H9 (cell line): Measurements from ENCODE around the gene RIMKLA. TPM values are rescaled to one million over a fixed set of nuclear protein-coding genes. Genes with fewer than 3 reads are reported as not detected.

Source experiments
- DNase-seq: peaks from one replicate; pipeline ENCODE4 v3.0.0-alpha.2; 2017
- H2AFZ ChIP-seq: one replicate; pipeline ENCODE4 v1.6.1; 2013; ENCODE audit warnings: mild to moderate bottlenecking, low read length, control low read depth, moderate library complexity
- H2AK5ac ChIP-seq: 2 replicates; pipeline ENCODE4 v1.6.1; 2013; ENCODE audit warnings: low read length, control low read depth, mixed read lengths; ENCODE audit not compliant: insufficient read length
- H2BK120ac ChIP-seq: one replicate; pipeline ENCODE4 v1.6.1; 2013; ENCODE audit warnings: low read depth, mild to moderate bottlenecking, low read length, control low read depth, inconsistent platforms; ENCODE audit not compliant: poor library complexity, severe bottlenecking
- H2BK12ac ChIP-seq: 2 replicates; pipeline ENCODE4 v1.6.1; 2013; ENCODE audit warnings: low read length, control low read depth, mixed read lengths, low read depth; ENCODE audit not compliant: insufficient read length
- H2BK15ac ChIP-seq: 2 replicates; pipeline ENCODE4 v1.6.1; 2013; ENCODE audit warnings: low read depth, low read length, control low read depth
- H2BK20ac ChIP-seq: one replicate; pipeline ENCODE4 v1.6.1; 2013; ENCODE audit warnings: low read depth, mild to moderate bottlenecking, low read length, control low read depth, inconsistent platforms; ENCODE audit not compliant: poor library complexity, severe bottlenecking
- H2BK5ac ChIP-seq: 2 replicates; pipeline ENCODE4 v1.6.1; 2013; ENCODE audit warnings: low read length, control low read depth, mixed read lengths; ENCODE audit not compliant: insufficient read length
- H3K14ac ChIP-seq: 2 replicates; pipeline ENCODE4 v1.6.1; 2013; ENCODE audit warnings: low read length, control low read depth; ENCODE audit not compliant: insufficient read depth
- H3K18ac ChIP-seq: 2 replicates; pipeline ENCODE4 v1.6.1; 2013; ENCODE audit warnings: low read depth, mild to moderate bottlenecking, mixed read lengths, low read length, control low read depth; ENCODE audit not compliant: insufficient read length
- H3K23ac ChIP-seq: 2 replicates; pipeline ENCODE4 v1.6.1; 2013; ENCODE audit warnings: low read length, control low read depth, mixed read lengths, low read depth; ENCODE audit not compliant: insufficient read length
- H3K23me2 ChIP-seq: 2 replicates; pipeline ENCODE4 v1.6.1; 2013; ENCODE audit warnings: low read depth, mild to moderate bottlenecking, mixed read lengths, low read length, control low read depth; ENCODE audit not compliant: insufficient read length, poor library complexity, severe bottlenecking
- H3K27ac ChIP-seq: 2 replicates; pipeline ENCODE4 v1.5.1; 2013; ENCODE audit warnings: low read length, control low read depth, mixed read lengths, low read depth; ENCODE audit not compliant: insufficient read length
- H3K27me3 ChIP-seq: 2 replicates; pipeline ENCODE4 v1.6.1; 2013; ENCODE audit warnings: low read length, control low read depth, inconsistent platforms; ENCODE audit not compliant: insufficient read depth
- H3K4ac ChIP-seq: 2 replicates; pipeline ENCODE4 v1.6.1; 2013; ENCODE audit warnings: low read depth, mild to moderate bottlenecking, control low read depth, inconsistent platforms, low read length, moderate library complexity
- H3K4me1 ChIP-seq: 2 replicates; pipeline ENCODE4 v1.6.1; 2013; ENCODE audit warnings: low read length, control low read depth, inconsistent platforms; ENCODE audit not compliant: insufficient read depth
- H3K4me2 ChIP-seq: 2 replicates; pipeline ENCODE4 v1.6.1; 2013; ENCODE audit warnings: low read length, control low read depth, mixed read lengths; ENCODE audit not compliant: insufficient read length, insufficient read depth
- H3K56ac ChIP-seq: 2 replicates; pipeline ENCODE4 v1.6.1; 2013; ENCODE audit warnings: low read depth, mild to moderate bottlenecking, mixed read lengths, low read length, control low read depth; ENCODE audit not compliant: insufficient read length
- H3K79me1 ChIP-seq: 2 replicates; pipeline ENCODE4 v1.6.1; 2013; ENCODE audit warnings: low read depth, mild to moderate bottlenecking, moderate library complexity, low read length, control low read depth, inconsistent platforms; ENCODE audit not compliant: insufficient read depth, poor library complexity, severe bottlenecking
- H3K79me2 ChIP-seq: 2 replicates; pipeline ENCODE4 v1.6.1; 2013; ENCODE audit warnings: low read length, control low read depth, inconsistent platforms; ENCODE audit not compliant: insufficient read depth
- H3K9ac ChIP-seq: 2 replicates; pipeline ENCODE4 v1.6.1; 2013; ENCODE audit warnings: low read length, control low read depth, mixed read lengths; ENCODE audit not compliant: insufficient read length; ENCODE audit errors: extremely low read depth
- H3K9me3 ChIP-seq: one replicate; pipeline ENCODE4 v1.6.1; 2013; ENCODE audit warnings: low read depth, low read length, inconsistent platforms; ENCODE audit not compliant: control insufficient read depth
- H3T11ph ChIP-seq: one replicate; pipeline ENCODE4 v1.6.1; 2013; ENCODE audit warnings: mild to moderate bottlenecking, low read length, control low read depth, inconsistent platforms
- H4K20me1 ChIP-seq: one replicate; pipeline ENCODE4 v1.6.1; 2013; ENCODE audit not compliant: control insufficient read depth, insufficient read length, insufficient read depth
- H4K5ac ChIP-seq: 2 replicates; pipeline ENCODE4 v1.6.1; 2013; ENCODE audit warnings: low read depth, mild to moderate bottlenecking, mixed read lengths, low read length, control low read depth; ENCODE audit not compliant: insufficient read length
- H4K8ac ChIP-seq: replicated peaks from 2 replicates; pipeline ENCODE4 v1.6.1; 2013; ENCODE audit warnings: low read length, control low read depth, mixed read lengths, low read depth; ENCODE audit not compliant: insufficient read length
- H4K91ac ChIP-seq: 2 replicates; pipeline ENCODE4 v1.6.1; 2013; ENCODE audit warnings: low read depth, mild to moderate bottlenecking, moderate library complexity, mixed read lengths, low read length, control low read depth; ENCODE audit not compliant: insufficient read length
- H3K27ac Mint-ChIP-seq, 3 experiments: 2 replicates in 2 of 3; 3 replicates in 1 of 3; pipeline ENCODE4 v1.8.0; 2020 to 2021; ENCODE audit warnings: mixed read lengths in 3 of 3, mild to moderate bottlenecking in 1 of 3, moderate library complexity in 1 of 3
- H3K27me3 Mint-ChIP-seq: 2 replicates; pipeline ENCODE4 v1.8.0; 2021; ENCODE audit warnings: low read depth, mild to moderate bottlenecking, moderate library complexity, mixed read lengths
- H3K36me3 Mint-ChIP-seq, 3 experiments: 2 replicates in 2 of 3; 3 replicates in 1 of 3; pipeline ENCODE4 v1.8.0; 2020 to 2021; ENCODE audit warnings: low read depth in 3 of 3, mixed read lengths in 3 of 3; ENCODE audit not compliant: insufficient read depth in 1 of 3
- H3K4me1 Mint-ChIP-seq, 2 experiments: 2 replicates each; pipeline ENCODE4 v1.8.0; 2020; ENCODE audit warnings: mixed read lengths in 2 of 2
- H3K4me3 Mint-ChIP-seq, 2 experiments: 2 replicates in 1 of 2; 3 replicates in 1 of 2; pipeline ENCODE4 v1.8.0; 2020 to 2021; ENCODE audit warnings: mild to moderate bottlenecking in 2 of 2, mixed read lengths in 2 of 2, moderate library complexity in 1 of 2
- H3K9me3 Mint-ChIP-seq, 2 experiments: 2 replicates in 1 of 2; 3 replicates in 1 of 2; pipeline ENCODE4 v1.8.0; 2020; ENCODE audit warnings: mild to moderate bottlenecking in 2 of 2, mixed read lengths in 2 of 2, moderate library complexity in 1 of 2
- CTCF ChIP-seq: fragments of 200-600 bp; sonication (generic); conservative IDR thresholded peaks from 3 replicates; pipeline ENCODE4 v1.8.0; 2021; ENCODE audit warnings: antibody characterized with exemption, mild to moderate bottlenecking
- WGBS: extraction: QIAGEN DNeasy Blood & Tissue Kit; methylation state at CpG from one replicate; pipeline ENCODE4 v1.1.7; 2013; ENCODE audit warnings: missing lambda C conversion rate, low lambda C conversion rate, mixed read lengths; ENCODE audit not compliant: insufficient read length; ENCODE audit errors: extremely low coverage; 5-methylcytosine and 5-hydroxymethylcytosine counted together
- total RNA-seq: library from RNA; stranded (reverse); gene quantifications from 2 replicates; pipeline ENCODE4 v1.2.1, GENCODE V29; 2021

The RIMKLA gene
- total RNA-seq, 1 experiment from 2014 or later = 4.7 TPM

- peaks cover 9% of the 10 kb centered on the region; the same call in 1 of the 2 replicates for H3K4me1 ChIP-seq
- no peak overlapping the region for H4K5ac ChIP-seq
- H2BK5ac ChIP-seq = no peak overlapping the region
- H4K8ac ChIP-seq = no peak overlapping the region
- no peak overlapping the region for H3K56ac ChIP-seq
- no peak overlapping the region for H2BK20ac ChIP-seq
- H3K79me1 ChIP-seq = no peaks in the 10 kb centered on the region
- no peak overlapping the region for H3K4me3 Mint-ChIP-seq
- no peak overlapping the region for H2AK5ac ChIP-seq
- H3K23me2 ChIP-seq = no peaks in the 10 kb centered on the region
- H3K23ac ChIP-seq = no peak overlapping the region
- no peak overlapping the region for H3T11ph ChIP-seq
- no peak overlapping the region for H3K4ac ChIP-seq
- DNase-seq = no peak
- H3K14ac ChIP-seq = no peak overlapping the region
- no peaks in the 10 kb centered on the region for H3K27me3 ChIP-seq
- no peaks in the 10 kb centered on the region for H3K9me3 Mint-ChIP-seq
- H3K4me2 ChIP-seq = no peak overlapping the region
- no peak overlapping the region for H3K9ac ChIP-seq
- H3K4me1 Mint-ChIP-seq = peaks cover 37 to 39% of the 10 kb centered on the region in 2 experiments
- no peaks in the 10 kb centered on the region for H3K9me3 ChIP-seq
- TF ChIP-seq CTCF = no peak
- H2BK12ac ChIP-seq = no peak overlapping the region
- peaks cover 0 to 7% (median 0%) of the 10 kb centered on the region in 3 experiments; a peak in 5 of 7 replicates for H3K36me3 Mint-ChIP-seq
- no peak overlapping the region for H2BK120ac ChIP-seq
- no peak overlapping the region for H3K18ac ChIP-seq
- H3K79me2 ChIP-seq = no peaks in the 10 kb centered on the region
- no peak overlapping the region for H3K27ac ChIP-seq
- no peak overlapping the region for H2BK15ac ChIP-seq
- no CpG with 5 or more reads among the region's 5 CpGs for WGBS
- H4K91ac ChIP-seq = no peak overlapping the region
- no peaks in the 10 kb centered on the region for H4K20me1 ChIP-seq
- H3K27ac Mint-ChIP-seq = no peak overlapping the region
- H3K27me3 Mint-ChIP-seq = peaks cover 2% of the 10 kb centered on the region; the same call in 1 of the 2 replicates
- no peak overlapping the region for H2AFZ ChIP-seq
These were observed 38.7 kb downstream of the RIMKLA start for GRCh38 chr1:42419126-42419821.
